Stimulated activated CD8-positive, alpha-beta memory T cell treated with anti-CD3 and anti-CD28 coated beads, Interleukin-2, amount 100 ng/mL, for 48 hours (primary cell): Measurements from ENCODE around the gene TTN.

Experiments used
- DNase-seq, 2 donors: peaks; one replicate each; pipeline ENCODE4 v3.0.0-alpha.2; 2020; ENCODE audit warnings: low read depth in 2 of 2

TTN gene

GRCh38 chr2:178807227-178808008 lies at the start of gene TTN:
TSS of gene TTN (minus strand) at chr2:178807423. CDS start at chr2:178804642, 2,781 bp downstream.
- no peak for DNase-seq

- DNase-seq, result no peak
Observed at GRCh38 chr2:178855151-178855550, 47.9 kb upstream of the TTN start.

GRCh38 chr2:178848335-178848734 lies 41.1 kb upstream of the TTN start:
- DNase-seq, result no peak

- no peak for DNase-seq
Observed at GRCh38 chr2:178846458-178846802, 39.2 kb upstream of the TTN start.

- no peak for DNase-seq
Observed at GRCh38 chr2:178845566-178846457, 38.6 kb upstream of the TTN start.

- no peak for DNase-seq
Observed at GRCh38 chr2:178844701-178845100, 37.5 kb upstream of the TTN start.

GRCh38 chr2:178844269-178844668 lies 37.0 kb upstream of the TTN start:
- DNase-seq, result no peak

- no peak for DNase-seq
Observed at GRCh38 chr2:178843697-178844096, 36.5 kb upstream of the TTN start.

GRCh38 chr2:178836807-178837206 lies 29.6 kb upstream of the TTN start:
- DNase-seq, result no peak

- DNase-seq, result no peak
Observed at GRCh38 chr2:178834086-178834485, 26.9 kb upstream of the TTN start.

- no peak for DNase-seq
Observed at GRCh38 chr2:178833382-178833781, 26.2 kb upstream of the TTN start.

GRCh38 chr2:178830451-178830850 lies 23.2 kb upstream of the TTN start:
- DNase-seq, result no peak

GRCh38 chr2:178829981-178830380 lies 22.8 kb upstream of the TTN start:
- no peak for DNase-seq

- DNase-seq, result no peak
Observed at GRCh38 chr2:178829299-178829960, 22.2 kb upstream of the TTN start.

- no peak for DNase-seq
Observed at GRCh38 chr2:178828486-178828881, 21.3 kb upstream of the TTN start.

GRCh38 chr2:178827739-178828485 lies 20.7 kb upstream of the TTN start:
- DNase-seq, result no peak

GRCh38 chr2:178827111-178827510 lies 19.9 kb upstream of the TTN start:
- no peak for DNase-seq

GRCh38 chr2:178825183-178825582 lies 18.0 kb upstream of the TTN start:
- DNase-seq, result no peak

- no peak for DNase-seq
Observed at GRCh38 chr2:178824181-178824580, 17.0 kb upstream of the TTN start.

GRCh38 chr2:178819992-178820391 lies 12.8 kb upstream of the TTN start:
- DNase-seq, result no peak

GRCh38 chr2:178819147-178819875 lies 12.1 kb upstream of the TTN start:
- DNase-seq, result no peak
